T-cell (primary cell): ENCODE measurements around the gene QKI. TPM values are rescaled to one million over a fixed set of nuclear protein-coding genes. Genes with fewer than 3 reads are reported as not detected.

ENCODE experiments used
- ATAC-seq, 4 experiments: fragments of 200-7000 bp in 3 of 4; fragments of 150-1000 bp in 1 of 4; cut with Tn5 transposase; replicated peaks in 1 of 4; 1 replicate in 3 of 4; 2 replicates in 1 of 4; pipeline ENCODE4 v1.10.0; 2021; ENCODE audit warnings: moderate library complexity in 3 of 4, mild to moderate bottlenecking in 2 of 4, moderate number of reproducible peaks in 1 of 4
- CTCF ChIA-PET, 2 donors: fragments of 300-600 bp; sonication (Branson Sonifier 250); formaldehyde crosslinking; loops; one replicate each; lab custom pipeline; 2022; ENCODE audit warnings: antibody characterized with exemption in 2 of 2; lab: Charles Lee
- POLR2A ChIA-PET, 2 donors: fragments of 300-600 bp; sonication (Branson Sonifier 250); formaldehyde crosslinking; loops; one replicate each; lab custom pipeline; 2022; ENCODE audit warnings: antibody characterized with exemption in 2 of 2; lab: Charles Lee
- DNase-seq, 35 experiments: peaks; one replicate each; pipeline versions ENCODE4 v3.0.0 to v3.0.0-alpha.2; 2013 to 2023
- H3K27ac ChIP-seq: one replicate; pipeline ENCODE4 v1.5.1; 2013; ENCODE audit warnings: low read length
- H3K27me3 ChIP-seq, 2 experiments: replicated peaks in 1 of 2; 1 replicate in 1 of 2; 2 replicates in 1 of 2; pipeline versions ENCODE4 v1.6.1 to v1.7.0; 2013; ENCODE audit warnings: low read length in 1 of 2, mixed read lengths in 1 of 2; ENCODE audit not compliant: control insufficient read depth in 2 of 2, insufficient read depth in 2 of 2; ENCODE audit errors: extremely low read depth in 1 of 2
- H3K36me3 ChIP-seq, 2 donors: 1 replicate in 1 of 2; 2 replicates in 1 of 2; pipeline versions ENCODE4 v1.6.1 to v1.7.0; 2013; ENCODE audit warnings: low read length in 1 of 2; ENCODE audit not compliant: control insufficient read depth in 2 of 2, insufficient read depth in 1 of 2; ENCODE audit errors: extremely low read depth in 1 of 2
- H3K4me1 ChIP-seq, 2 experiments: 1 replicate in 1 of 2; 2 replicates in 1 of 2; pipeline versions ENCODE4 v1.6.1 to v1.7.0; 2013; ENCODE audit warnings: low read length in 2 of 2, mixed read lengths in 1 of 2; ENCODE audit not compliant: insufficient read depth in 2 of 2, control insufficient read depth in 1 of 2; ENCODE audit errors: extremely low read depth in 1 of 2
- H3K4me3 ChIP-seq, 2 donors: 1 replicate in 1 of 2; 2 replicates in 1 of 2; pipeline versions ENCODE4 v1.5.1 to v1.7.0; 2013; ENCODE audit warnings: mild to moderate bottlenecking in 2 of 2, low read length in 1 of 2, moderate library complexity in 1 of 2; ENCODE audit not compliant: control insufficient read depth in 1 of 2; ENCODE audit errors: extremely low read depth in 1 of 2
- H3K9me3 ChIP-seq: 2 replicates; pipeline ENCODE4 v1.7.0; 2013
- H3K27ac Mint-ChIP-seq, 2 donors: one replicate each; pipeline ENCODE4 v1.8.0; 2020 to 2021; ENCODE audit warnings: mild to moderate bottlenecking in 2 of 2, mixed read lengths in 2 of 2
- H3K27me3 Mint-ChIP-seq, 2 donors: one replicate each; pipeline ENCODE4 v1.8.0; 2021 to 2022; ENCODE audit warnings: mixed read lengths in 2 of 2
- H3K36me3 Mint-ChIP-seq: one replicate; pipeline ENCODE4 v1.8.0; 2021; ENCODE audit warnings: mixed read lengths
- H3K4me1 Mint-ChIP-seq, 3 donors: one replicate each; pipeline ENCODE4 v1.8.0; 2020 to 2022; ENCODE audit warnings: mixed read lengths in 3 of 3, mild to moderate bottlenecking in 1 of 3
- H3K4me3 Mint-ChIP-seq, 3 donors: one replicate each; pipeline ENCODE4 v1.8.0; 2020 to 2022; ENCODE audit warnings: mild to moderate bottlenecking in 3 of 3, mixed read lengths in 3 of 3, moderate library complexity in 3 of 3
- H3K9me3 Mint-ChIP-seq, 3 donors: one replicate each; pipeline ENCODE4 v1.8.0; 2020 to 2022; ENCODE audit warnings: mixed read lengths in 3 of 3
- WGBS: methylation state at CpG from one replicate; pipeline ENCODE4 v1.1.5; 2013; ENCODE audit warnings: missing lambda C conversion rate; ENCODE audit not compliant: insufficient coverage; 5-methylcytosine and 5-hydroxymethylcytosine counted together
- total RNA-seq, 35 experiments: library from RNA in 6 of 35; stranded (reverse) in 6 of 35; fragments of 120-200 nt in 1 of 35; gene quantifications; one replicate each; pipeline versions ENCODE4 v1.2.1 to v1.2.4 and lab custom pipeline; 2013 to 2026

The QKI gene
- total RNA-seq, 5 donors from 2014 or later (not counting 1 experiment from before 2014, with no cell fraction given) = 50.2 to 84.3 (median 52.2) TPM

DNA sequence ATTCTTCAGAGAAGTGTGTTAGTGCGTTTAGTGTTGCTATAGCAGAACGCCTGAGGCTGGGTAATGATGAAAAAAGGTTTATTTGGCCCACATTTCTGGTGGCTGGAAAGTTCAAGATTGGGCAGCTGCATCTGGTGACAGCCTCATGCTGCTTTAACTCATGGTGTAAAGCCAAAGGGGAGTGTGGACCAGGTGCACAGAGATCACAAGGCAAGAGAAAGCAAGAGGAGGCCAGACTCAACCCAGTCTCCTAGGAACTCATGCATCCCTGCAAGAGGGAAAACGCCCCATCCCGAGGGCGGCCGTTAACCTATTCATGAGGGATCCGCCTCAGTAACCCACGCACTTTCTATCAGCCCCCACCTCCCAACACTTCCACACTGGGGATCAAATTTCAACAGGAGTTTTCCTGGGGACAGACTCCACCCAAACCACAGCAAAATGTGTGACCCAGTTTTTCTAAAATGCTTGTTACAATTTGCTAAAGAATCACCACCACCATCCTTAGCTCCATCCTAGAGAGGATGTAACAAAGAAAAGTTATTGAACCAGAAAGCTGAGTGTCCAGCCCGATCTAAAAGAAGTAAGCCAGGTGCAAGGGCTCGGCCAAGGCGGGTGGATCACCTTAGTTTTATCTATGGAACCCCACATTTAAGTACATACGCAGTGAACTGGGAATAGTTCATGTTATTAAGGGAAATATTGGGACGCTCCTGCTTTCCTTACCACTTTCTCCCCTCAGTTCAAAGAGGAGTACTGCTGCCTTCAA is 164.8 kb downstream of the QKI start:
- H3K4me1 ChIP-seq = no peaks in the 10 kb centered on the region
- H3K4me3 Mint-ChIP-seq = no peak overlapping the region
- H3K27ac ChIP-seq = no peak overlapping the region
- H3K36me3 Mint-ChIP-seq = no peaks in the 10 kb centered on the region
- DNase-seq = no peak
- peaks cover 0 to 4% (median 0%) of the 10 kb centered on the region in 3 donors for H3K4me1 Mint-ChIP-seq
- no peak overlapping the region for H3K27ac Mint-ChIP-seq
- ChIA-PET POLR2A (no interaction called here), CTCF (no interaction called here)
- 71% methylated on average over 4 of the region's 13 CpGs for WGBS
- H3K27me3 ChIP-seq = no peaks in the 10 kb centered on the region
- H3K9me3 ChIP-seq = no peaks in the 10 kb centered on the region
- ATAC-seq = no peak
- H3K4me3 ChIP-seq = no peak overlapping the region
- H3K27me3 Mint-ChIP-seq = no peaks in the 10 kb centered on the region
- no peaks in the 10 kb centered on the region for H3K36me3 ChIP-seq
- peaks cover 0 to 4% (median 0%) of the 10 kb centered on the region in 3 donors for H3K9me3 Mint-ChIP-seq

DNA sequence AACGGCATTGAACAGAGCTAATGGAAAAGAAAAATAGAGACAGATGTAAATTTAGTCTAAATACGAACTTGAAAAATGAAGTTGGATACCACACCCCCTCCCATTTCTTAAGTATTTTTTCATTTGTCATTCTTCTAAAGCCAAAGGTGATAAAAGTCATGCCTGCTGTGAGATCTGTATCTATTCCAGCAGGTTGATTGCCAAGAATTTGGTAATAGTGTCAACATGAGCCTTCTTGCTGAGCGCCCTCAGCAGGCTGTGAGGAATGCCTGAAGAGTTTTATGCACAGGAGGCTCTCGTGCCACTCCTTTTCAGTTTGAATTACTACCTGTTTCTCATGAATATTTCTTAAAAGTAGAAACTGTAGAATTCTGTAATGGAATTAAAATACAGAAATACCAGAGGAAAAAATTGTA is 165.4 kb downstream of the QKI start:
- Histone ChIP-seq H3K27me3 (no peaks in the 10 kb centered on the region), H3K4me1 (no peaks in the 10 kb centered on the region), H3K9me3 (no peaks in the 10 kb centered on the region), H3K36me3 (no peaks in the 10 kb centered on the region), H3K4me3 (no peak overlapping the region), H3K27ac (no peak overlapping the region)
- POLR2A ChIA-PET = no interaction called here
- CTCF ChIA-PET = no interaction called here
- Mint-ChIP-seq H3K4me1 (peaks cover 0 to 4% (median 0%) of the 10 kb centered on the region in 3 donors), H3K9me3 (peaks cover 0 to 4% (median 0%) of the 10 kb centered on the region in 3 donors), H3K4me3 (no peak overlapping the region), H3K27me3 (no peaks in the 10 kb centered on the region), H3K27ac (no peak overlapping the region), H3K36me3 (no peaks in the 10 kb centered on the region)
- DNase-seq = no peak
- no CpG with 5 or more reads among the region's 4 CpGs for WGBS
- ATAC-seq = no peak

DNA sequence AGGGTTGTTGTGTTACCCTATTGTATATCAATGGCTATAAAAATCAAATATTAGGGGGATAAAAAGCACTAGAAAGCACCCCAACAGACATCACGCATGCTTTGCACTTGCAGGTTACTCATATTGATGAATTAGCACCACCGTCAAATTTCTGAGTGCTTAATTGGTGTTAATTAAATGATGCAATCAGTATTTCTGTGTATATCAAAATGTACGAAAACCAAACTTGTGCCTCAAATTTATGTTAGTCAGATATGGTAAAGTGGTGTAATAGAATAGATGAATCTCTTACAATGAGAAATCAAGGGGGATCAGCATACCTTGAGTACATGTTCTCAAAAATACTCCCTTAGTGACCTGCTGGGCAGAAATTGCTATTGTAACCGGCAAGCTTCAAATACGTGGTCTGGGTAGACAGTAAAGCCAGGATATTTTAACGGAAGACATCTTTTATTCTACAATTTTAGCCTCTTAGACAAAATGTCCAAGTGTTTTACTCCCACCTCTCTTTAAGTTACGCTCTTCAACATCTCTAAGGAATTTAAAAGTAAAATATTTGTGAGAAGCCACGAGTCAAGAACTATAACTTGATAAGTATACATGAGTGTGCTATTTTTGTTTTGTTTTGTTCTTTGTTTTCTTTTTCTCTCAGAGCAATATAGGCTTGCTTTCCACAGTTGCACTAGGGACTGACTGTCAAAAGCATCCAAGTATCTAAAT is 166.0 kb downstream of the QKI start:
- CTCF ChIA-PET = no interaction called here

DNA sequence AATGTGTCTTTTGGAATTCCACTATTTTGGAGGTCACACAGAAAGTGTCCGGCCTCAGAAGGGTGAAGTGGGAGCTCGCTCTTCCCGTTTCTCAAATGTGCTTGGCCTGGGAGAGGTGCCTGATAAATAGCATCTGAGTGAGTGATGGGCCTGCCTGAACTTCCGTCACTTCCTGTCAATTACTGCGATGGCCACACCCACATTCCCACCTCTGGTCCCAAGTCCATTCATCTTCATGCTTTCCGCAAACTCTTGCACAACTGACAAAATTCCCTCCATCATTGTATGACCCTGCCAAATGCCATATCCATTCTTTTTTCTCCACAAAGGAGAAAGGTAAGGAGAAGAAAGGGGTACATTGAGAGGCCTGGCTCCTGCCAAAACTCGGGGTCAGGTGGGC is 169.0 kb downstream of the QKI start:
- WGBS = 63% methylated on average over 1 of the region's 7 CpGs

More for the DNA sequence above, 166.0 kb downstream of the QKI start:
- POLR2A ChIA-PET = no interaction called here
- no peaks in the 10 kb centered on the region for H3K9me3 ChIP-seq
- no peak for DNase-seq
- H3K4me1 ChIP-seq = no peaks in the 10 kb centered on the region
- WGBS = 80% methylated on average over 1 of the region's 8 CpGs
- no peaks in the 10 kb centered on the region for H3K27me3 Mint-ChIP-seq
- H3K36me3 Mint-ChIP-seq = no peaks in the 10 kb centered on the region
- H3K4me3 ChIP-seq = no peak overlapping the region
- no peaks in the 10 kb centered on the region for H3K27me3 ChIP-seq
- no peak overlapping the region for H3K27ac ChIP-seq
- H3K9me3 Mint-ChIP-seq = peaks cover 0 to 4% (median 0%) of the 10 kb centered on the region in 3 donors
- H3K4me3 Mint-ChIP-seq = no peak overlapping the region
- H3K4me1 Mint-ChIP-seq = peaks cover 0 to 4% (median 0%) of the 10 kb centered on the region in 3 donors
- no peak for ATAC-seq
- H3K36me3 ChIP-seq = no peaks in the 10 kb centered on the region
- no peak overlapping the region for H3K27ac Mint-ChIP-seq

DNA sequence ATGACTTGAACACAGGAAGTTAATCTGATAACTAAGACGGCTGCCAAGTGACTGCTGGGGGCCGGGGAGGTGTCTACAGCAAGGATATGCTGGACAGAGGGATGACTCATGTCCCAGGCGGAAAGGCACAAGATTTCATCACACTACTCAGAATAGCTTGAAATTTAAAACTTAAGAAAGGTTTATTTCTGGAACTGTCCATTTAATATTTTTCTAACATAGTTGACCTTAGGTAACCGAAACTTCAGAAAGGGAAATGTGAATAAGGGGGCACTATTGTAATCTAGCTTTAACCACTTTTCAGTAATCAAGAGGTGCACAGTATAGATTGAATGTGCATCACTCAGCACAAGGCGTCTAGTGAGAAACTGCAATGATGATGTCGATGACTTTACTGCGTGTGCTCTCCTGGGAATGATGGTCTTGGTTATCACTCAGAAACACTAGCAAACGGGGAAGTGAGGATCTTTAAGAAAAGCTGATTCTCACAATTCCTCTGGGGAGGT is 171.5 kb downstream of the QKI start:
- peaks cover 7 to 15% of the 10 kb centered on the region in 2 donors for H3K27me3 Mint-ChIP-seq
- CTCF ChIA-PET = no interaction called here

More for the DNA sequence above, 169.0 kb downstream of the QKI start:
- Histone ChIP-seq H3K27ac (no peak overlapping the region), H3K9me3 (no peaks in the 10 kb centered on the region), H3K36me3 (no peaks in the 10 kb centered on the region), H3K27me3 (peaks cover 0 to 11% of the 10 kb centered on the region in 2 experiments), H3K4me1 (no peaks in the 10 kb centered on the region), H3K4me3 (no peak overlapping the region)
- no peaks in the 10 kb centered on the region for H3K36me3 Mint-ChIP-seq
- H3K9me3 Mint-ChIP-seq = peaks cover 0 to 4% (median 0%) of the 10 kb centered on the region in 3 donors
- POLR2A ChIA-PET = no interaction called here
- no peak overlapping the region for H3K27ac Mint-ChIP-seq
- ATAC-seq (no peak), DNase-seq (no peak)
- H3K4me3 Mint-ChIP-seq = no peak overlapping the region
- H3K4me1 Mint-ChIP-seq = peaks cover 0 to 4% (median 0%) of the 10 kb centered on the region in 3 donors
- H3K27me3 Mint-ChIP-seq = peaks cover 7% of the 10 kb centered on the region in 2 donors
- CTCF ChIA-PET = no interaction called here

DNA sequence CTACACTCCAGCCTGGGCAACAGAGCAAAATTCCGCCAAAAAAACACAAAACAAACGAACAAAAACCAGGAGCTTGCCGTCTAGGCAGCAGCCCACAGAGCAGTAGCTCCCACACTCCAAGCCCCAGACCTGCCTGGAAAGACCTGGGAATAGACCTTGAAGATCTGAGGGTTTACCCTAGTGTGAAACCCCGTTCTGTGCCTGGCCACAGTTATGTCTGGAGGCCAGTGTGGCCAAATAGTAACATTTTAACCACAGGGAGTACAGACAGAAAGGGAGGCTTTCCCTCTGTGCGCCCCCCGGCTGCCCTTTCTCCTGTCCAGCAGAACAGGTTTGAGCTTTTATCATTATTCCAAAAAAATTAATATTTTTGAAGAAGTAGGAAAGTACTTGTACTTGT is 172.4 kb downstream of the QKI start:
- no peak for DNase-seq
- ChIA-PET CTCF (no interaction called here), POLR2A (interaction anchor here in 1 of 2 donors (0.6 kb wide), 1 partner anchor 640 kb away, joined by 3 read pairs; no protein-coding TSS in a partner anchor)
- H3K27ac ChIP-seq = no peak overlapping the region
- H3K4me3 Mint-ChIP-seq = no peak overlapping the region
- H3K27me3 ChIP-seq = peaks cover 0 to 30% of the 10 kb centered on the region in 2 experiments
- peaks cover 8 to 21% of the 10 kb centered on the region in 2 donors for H3K27me3 Mint-ChIP-seq
- H3K9me3 ChIP-seq = no peaks in the 10 kb centered on the region
- no peak for ATAC-seq
- no peak overlapping the region for H3K4me3 ChIP-seq
- H3K36me3 Mint-ChIP-seq = peaks cover under 1% of the 10 kb centered on the region
- no peaks in the 10 kb centered on the region for H3K36me3 ChIP-seq
- H3K9me3 Mint-ChIP-seq = peaks cover 4 to 11% (median 5%) of the 10 kb centered on the region in 3 donors
- no peak overlapping the region for H3K27ac Mint-ChIP-seq
- H3K4me1 ChIP-seq = no peaks in the 10 kb centered on the region
- WGBS = 86% methylated on average over 4 of the region's 6 CpGs
- no peaks in the 10 kb centered on the region for H3K4me1 Mint-ChIP-seq

More for the DNA sequence above, 171.5 kb downstream of the QKI start:
- H3K4me3 Mint-ChIP-seq = no peak overlapping the region
- Histone ChIP-seq H3K4me3 (no peak overlapping the region), H3K27me3 (peaks cover 0 to 25% of the 10 kb centered on the region in 2 experiments), H3K4me1 (no peaks in the 10 kb centered on the region), H3K36me3 (no peaks in the 10 kb centered on the region), H3K27ac (no peak overlapping the region), H3K9me3 (no peaks in the 10 kb centered on the region)
- WGBS = 73% methylated on average over 2 of the region's 8 CpGs
- POLR2A ChIA-PET = interaction anchor here in 1 of 2 donors (0.6 kb wide), 1 partner anchor 1413 kb away, joined by 3 read pairs; no protein-coding TSS in a partner anchor
- DNase-seq = no peak
- H3K4me1 Mint-ChIP-seq = no peaks in the 10 kb centered on the region
- peaks cover 1 to 8% (median 2%) of the 10 kb centered on the region in 3 donors for H3K9me3 Mint-ChIP-seq
- ATAC-seq = no peak
- H3K27ac Mint-ChIP-seq = no peak overlapping the region
- H3K36me3 Mint-ChIP-seq = no peaks in the 10 kb centered on the region
